HUES6 (cell line): ENCODE data around the gene FCHSD2.
"Not testable (repeated sequence)": the region's sequence is repeated elsewhere in the genome, so short reads cannot be mapped to it uniquely, and the experiment has no call there.

Experiments used
- H3K27ac ChIP-seq: 2 replicates; pipeline ENCODE4 v1.7.0; 2013; ENCODE audit warnings: low read depth, mild to moderate bottlenecking, low read length, inconsistent platforms
- H3K27me3 ChIP-seq: 2 replicates; pipeline ENCODE4 v1.6.1; 2013; ENCODE audit warnings: low read length; ENCODE audit not compliant: control insufficient read depth, insufficient read depth
- H3K36me3 ChIP-seq: 2 replicates; pipeline ENCODE4 v1.6.1; 2013; ENCODE audit warnings: low read length; ENCODE audit not compliant: control insufficient read depth, insufficient read depth
- H3K4me1 ChIP-seq: 2 replicates; pipeline ENCODE4 v1.6.1; 2013; ENCODE audit warnings: low read length; ENCODE audit not compliant: control insufficient read depth, insufficient read depth
- H3K4me3 ChIP-seq: 2 replicates; pipeline ENCODE4 v1.5.1; 2013; ENCODE audit warnings: low read depth, low read length
- H3K9ac ChIP-seq: one replicate; pipeline ENCODE4 v1.6.1; 2013; ENCODE audit warnings: mild to moderate bottlenecking, low read length
- H3K9me3 ChIP-seq: 2 replicates; pipeline ENCODE4 v1.6.1; 2013; ENCODE audit warnings: low read depth, low read length; ENCODE audit not compliant: control insufficient read depth, insufficient read depth

FCHSD2 gene

DNA sequence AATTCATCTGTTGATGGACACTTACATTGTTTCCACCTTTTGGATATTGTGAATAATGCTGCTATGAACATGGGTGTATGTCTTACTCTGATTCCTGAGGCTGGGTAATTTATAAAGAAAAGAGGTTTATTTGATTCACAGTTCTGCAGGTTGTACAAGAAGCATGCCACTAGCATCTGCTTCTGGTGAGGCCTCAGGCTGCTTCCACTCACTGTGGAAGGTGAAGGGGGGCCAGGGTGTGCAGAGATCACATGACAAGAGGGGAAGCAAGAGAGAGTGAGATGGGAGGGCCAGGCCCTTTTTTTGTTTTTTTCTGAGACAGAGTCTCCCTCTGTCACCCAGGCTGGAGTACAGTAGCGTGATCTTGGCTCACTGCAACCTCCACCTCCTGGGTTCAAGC is 335.7 kb downstream of the FCHSD2 start:
- H3K4me1 ChIP-seq, H3K4me3 ChIP-seq, H3K9ac ChIP-seq, H3K9me3 ChIP-seq, H3K36me3 ChIP-seq, H3K27me3 ChIP-seq, H3K27ac ChIP-seq: not testable (repeated sequence)

DNA sequence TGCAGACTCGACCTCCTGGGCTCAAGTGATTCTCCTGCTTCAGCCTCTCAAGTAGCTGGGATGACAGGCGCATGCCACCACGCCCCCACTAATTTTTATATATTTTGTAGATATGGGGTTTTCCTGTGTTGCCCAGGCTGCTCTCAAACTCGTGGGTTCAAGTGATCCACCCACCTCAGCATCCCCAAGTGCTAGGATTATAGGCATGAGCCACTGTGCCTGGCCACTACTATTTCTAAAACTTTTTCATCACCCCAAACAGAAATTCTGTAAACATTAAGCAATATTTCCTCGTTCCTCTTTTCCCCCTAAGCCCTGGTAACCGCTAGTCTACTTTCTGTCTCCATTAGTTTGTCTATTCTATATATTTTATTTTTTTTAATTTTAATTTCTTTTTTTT is 336.9 kb downstream of the FCHSD2 start:
- peaks cover 6% of the 10 kb centered on the region for H3K36me3 ChIP-seq
- no peak overlapping the region for H3K4me3 ChIP-seq
- no peaks in the 10 kb centered on the region for H3K4me1 ChIP-seq
- no peak overlapping the region for H3K27ac ChIP-seq
- H3K9me3 ChIP-seq, result no peaks in the 10 kb centered on the region
- H3K9ac ChIP-seq, result no peak overlapping the region
- no peaks in the 10 kb centered on the region for H3K27me3 ChIP-seq

DNA sequence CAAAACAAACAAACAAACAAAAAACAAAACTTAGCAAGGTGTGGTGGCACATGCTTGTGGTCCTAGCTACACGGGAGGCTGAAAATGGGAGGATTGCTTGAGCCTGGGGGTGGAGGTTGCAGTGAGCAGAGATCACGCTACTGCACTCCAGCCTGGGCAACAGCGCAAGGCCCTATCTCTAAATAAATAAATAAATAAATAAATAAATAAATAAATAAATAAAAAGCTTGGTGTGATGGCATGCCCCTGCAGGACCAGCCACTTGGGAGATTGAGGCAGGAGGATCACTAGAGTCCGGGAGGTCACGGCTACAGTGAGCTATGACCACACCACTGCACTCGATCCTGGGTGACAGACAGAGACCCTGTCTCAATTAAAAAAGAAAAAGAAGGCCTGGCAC is 339.3 kb downstream of the FCHSD2 start:
- Histone ChIP-seq H3K4me3 (no peak overlapping the region), H3K9me3 (no peaks in the 10 kb centered on the region), H3K27me3 (no peaks in the 10 kb centered on the region), H3K4me1 (peaks cover 15% of the 10 kb centered on the region), H3K27ac (no peak overlapping the region), H3K36me3 (no peaks in the 10 kb centered on the region), H3K9ac (no peak overlapping the region)

DNA sequence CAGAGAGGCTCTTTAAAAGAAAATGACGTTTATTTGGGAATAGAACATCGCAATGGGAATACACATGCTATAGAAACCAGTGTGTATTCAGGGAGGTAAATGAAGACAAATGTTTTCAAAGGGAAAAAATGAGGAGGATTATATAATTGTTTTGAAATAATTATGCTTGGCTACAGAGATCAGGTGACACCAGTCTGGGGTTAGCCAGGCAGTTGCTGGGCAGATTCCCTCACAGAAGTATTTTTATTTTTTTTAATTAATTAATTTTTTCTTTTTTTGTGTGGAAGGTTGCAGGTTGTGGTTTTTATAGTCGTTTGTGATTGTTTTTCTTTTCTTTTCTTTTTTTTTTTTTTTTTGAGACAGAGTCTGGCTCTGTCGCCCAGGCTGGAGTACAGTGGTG is 342.7 kb downstream of the FCHSD2 start:
- Histone ChIP-seq H3K9ac (no peak overlapping the region), H3K36me3 (no peaks in the 10 kb centered on the region), H3K4me3 (no peak overlapping the region), H3K4me1 (peaks cover 18% of the 10 kb centered on the region), H3K9me3 (no peaks in the 10 kb centered on the region), H3K27ac (no peak overlapping the region), H3K27me3 (no peaks in the 10 kb centered on the region)

DNA sequence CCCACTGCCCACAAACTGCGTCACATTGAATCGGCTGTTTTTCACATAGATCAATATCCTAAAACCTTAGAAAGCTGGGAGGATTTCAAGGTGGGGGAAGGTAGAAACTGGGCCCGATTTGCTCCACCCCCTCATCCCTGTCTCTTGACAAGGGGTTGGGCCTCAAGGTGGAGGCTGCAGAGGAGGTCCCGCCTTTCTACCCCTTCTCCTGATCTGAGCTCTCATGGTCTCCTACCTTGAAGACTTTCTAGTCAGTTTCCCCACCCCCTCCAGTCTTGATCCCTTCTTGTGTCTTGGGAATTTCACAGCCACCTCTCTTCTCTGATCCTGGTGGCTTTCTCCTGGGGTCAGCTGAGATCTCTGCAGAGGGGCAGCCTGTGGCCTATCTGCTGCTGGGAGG is 343.8 kb downstream of the FCHSD2 start:
- H3K27ac ChIP-seq, result no peak overlapping the region
- H3K27me3 ChIP-seq, result no peaks in the 10 kb centered on the region
- H3K36me3 ChIP-seq, result no peaks in the 10 kb centered on the region
- H3K9me3 ChIP-seq, result no peaks in the 10 kb centered on the region
- H3K4me1 ChIP-seq, result peaks cover 18% of the 10 kb centered on the region
- no peak overlapping the region for H3K9ac ChIP-seq
- H3K4me3 ChIP-seq, result no peak overlapping the region

DNA sequence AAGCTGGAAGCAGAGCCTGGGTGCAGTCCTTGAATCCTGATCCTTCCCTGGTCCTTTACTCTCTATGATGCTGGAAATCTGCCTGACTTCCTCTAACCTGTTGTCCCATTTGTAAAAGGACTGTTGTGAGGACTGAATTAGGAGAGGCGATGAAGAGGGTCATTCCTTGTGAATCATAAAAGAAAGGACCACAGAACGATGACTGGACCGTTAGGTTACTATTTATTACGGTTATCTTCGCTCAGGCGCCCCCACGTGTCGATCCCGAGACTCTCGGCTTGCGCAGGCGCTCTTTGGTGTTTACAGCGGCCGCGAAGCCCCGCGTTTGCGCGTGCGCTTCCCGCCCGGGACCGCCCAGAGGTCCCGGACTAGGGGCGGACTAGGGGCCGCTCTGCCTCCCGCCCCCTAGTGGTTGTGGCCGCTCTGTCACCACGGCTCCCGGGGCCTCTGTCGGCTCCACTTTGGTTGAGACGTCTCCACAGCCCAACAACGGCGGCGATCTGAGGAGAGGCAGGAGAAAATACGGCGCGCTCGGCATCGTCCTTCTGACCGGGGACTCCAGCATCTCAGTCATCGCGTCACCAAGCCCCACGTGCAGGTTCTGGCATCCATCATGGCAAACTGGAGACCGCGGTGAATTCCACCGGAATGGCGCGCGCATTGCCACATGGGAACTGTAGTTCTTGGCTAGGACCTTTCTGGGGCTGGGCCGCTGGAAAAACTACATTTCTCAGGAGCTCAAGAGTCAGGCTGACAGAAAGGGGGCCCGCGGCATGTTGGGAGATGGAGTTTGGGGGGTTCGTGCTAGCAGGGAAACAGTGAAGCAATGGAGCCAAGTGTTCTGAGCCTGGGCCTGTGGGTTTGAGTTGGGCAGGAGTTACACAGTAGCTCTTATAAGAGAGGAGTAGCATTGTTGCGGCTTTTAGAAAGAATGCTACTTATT is 348.4 kb downstream of the FCHSD2 start, which contains the start of gene STARD10:
Gene STARD10 (minus strand): TSS at position 623 of the 943 bp plus-strand sequence. CDS start 12,866 bp downstream, outside the sequence.
- Histone ChIP-seq H3K36me3 (no peaks in the 10 kb centered on the region), H3K9me3 (no peaks in the 10 kb centered on the region), H3K4me1 (peaks cover 19% of the 10 kb centered on the region)

DNA sequence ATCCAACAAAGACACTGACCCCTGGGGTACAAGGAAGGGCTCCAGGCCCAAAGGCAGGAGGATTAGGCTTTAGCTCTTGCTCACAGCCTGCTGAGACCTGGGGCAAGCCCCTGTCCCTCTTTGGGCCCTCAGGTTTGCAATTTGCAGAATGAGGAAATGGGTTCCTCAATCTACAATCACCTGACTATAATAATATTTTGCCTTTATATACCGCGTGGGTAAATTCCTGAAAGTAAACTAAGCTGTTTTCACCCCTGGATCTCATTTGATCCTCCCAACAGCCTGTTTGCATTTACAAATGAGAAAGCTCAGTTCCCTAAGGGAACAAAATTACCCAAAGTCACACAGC is 349.1 kb downstream of the FCHSD2 start:
- Histone ChIP-seq H3K27me3 (no peaks in the 10 kb centered on the region), H3K4me3 (peak overlapping the region; percentile 88), H3K27ac (no peak overlapping the region), H3K36me3 (no peaks in the 10 kb centered on the region), H3K4me1 (peaks cover 15% of the 10 kb centered on the region), H3K9me3 (no peaks in the 10 kb centered on the region), H3K9ac (no peak overlapping the region)

More for the DNA sequence above, 348.4 kb downstream of the FCHSD2 start, which contains the start of gene STARD10:
- Histone ChIP-seq H3K4me3 (peak within 1 kb of the TSS; percentile 88), H3K9ac (peak within 1 kb of the TSS; percentile 72), H3K27me3 (no peaks in the 10 kb centered on the region), H3K27ac (no peak within 1 kb of the TSS; the same call in 1 of the 2 replicates)

DNA sequence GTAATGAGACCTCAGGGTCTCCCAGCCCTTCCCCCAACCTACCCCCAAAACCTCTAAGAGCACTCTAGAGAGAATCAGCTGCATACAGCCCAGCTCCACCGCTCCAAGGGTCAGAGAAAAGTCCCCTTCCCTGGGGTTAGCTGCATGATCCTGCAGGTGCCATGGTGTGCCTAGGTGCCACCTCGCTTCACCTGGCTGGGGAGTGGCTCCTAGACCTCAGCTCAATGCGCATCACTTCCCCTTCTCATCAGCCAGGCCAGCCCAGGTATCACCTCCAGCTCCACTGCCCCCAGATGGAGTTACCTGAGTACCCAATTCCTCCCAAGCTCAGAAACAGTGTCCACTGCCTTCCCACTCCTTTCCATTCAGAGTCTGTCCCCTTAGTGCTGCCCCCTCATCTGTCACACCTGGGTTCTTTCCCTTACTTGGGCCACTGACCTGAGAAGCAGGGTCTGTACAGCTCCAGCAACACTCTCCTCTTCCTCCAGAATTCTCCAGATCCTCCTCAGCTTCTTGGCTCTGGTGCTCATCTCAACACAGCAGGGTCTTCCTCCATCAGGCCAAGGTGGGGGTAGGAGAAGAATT is 349.6 kb downstream of the FCHSD2 start:
- H3K36me3 ChIP-seq, result no peaks in the 10 kb centered on the region
- no peak overlapping the region for H3K27ac ChIP-seq
- H3K27me3 ChIP-seq, result no peaks in the 10 kb centered on the region
- no peaks in the 10 kb centered on the region for H3K9me3 ChIP-seq
- H3K9ac ChIP-seq, result no peak overlapping the region
- peaks cover 15% of the 10 kb centered on the region for H3K4me1 ChIP-seq
- H3K4me3 ChIP-seq, result no peak overlapping the region

DNA sequence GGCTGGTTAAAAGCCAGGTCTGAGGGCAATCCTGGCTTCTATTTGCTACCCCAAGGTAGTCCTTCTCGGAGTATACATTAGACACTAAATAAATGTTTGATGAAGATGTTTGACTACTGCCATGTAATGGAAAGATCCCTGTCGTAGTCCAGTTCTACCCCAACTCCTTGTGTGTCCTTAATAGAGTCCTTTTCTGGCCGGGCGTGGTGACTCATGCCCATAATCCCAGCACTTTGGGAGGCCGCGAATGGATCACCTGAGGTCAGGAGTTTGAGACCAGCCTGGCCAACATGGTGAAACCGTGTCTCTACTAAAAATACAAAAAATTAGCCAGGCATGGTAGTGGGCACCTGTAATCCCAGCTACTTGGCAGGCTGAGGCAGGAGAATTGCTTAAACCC is 350.9 kb downstream of the FCHSD2 start:
- H3K9me3 ChIP-seq, H3K36me3 ChIP-seq, H3K27ac ChIP-seq, H3K4me3 ChIP-seq, H3K9ac ChIP-seq, H3K27me3 ChIP-seq: not testable (repeated sequence)
- peaks cover 27% of the 10 kb centered on the region for H3K4me1 ChIP-seq

DNA sequence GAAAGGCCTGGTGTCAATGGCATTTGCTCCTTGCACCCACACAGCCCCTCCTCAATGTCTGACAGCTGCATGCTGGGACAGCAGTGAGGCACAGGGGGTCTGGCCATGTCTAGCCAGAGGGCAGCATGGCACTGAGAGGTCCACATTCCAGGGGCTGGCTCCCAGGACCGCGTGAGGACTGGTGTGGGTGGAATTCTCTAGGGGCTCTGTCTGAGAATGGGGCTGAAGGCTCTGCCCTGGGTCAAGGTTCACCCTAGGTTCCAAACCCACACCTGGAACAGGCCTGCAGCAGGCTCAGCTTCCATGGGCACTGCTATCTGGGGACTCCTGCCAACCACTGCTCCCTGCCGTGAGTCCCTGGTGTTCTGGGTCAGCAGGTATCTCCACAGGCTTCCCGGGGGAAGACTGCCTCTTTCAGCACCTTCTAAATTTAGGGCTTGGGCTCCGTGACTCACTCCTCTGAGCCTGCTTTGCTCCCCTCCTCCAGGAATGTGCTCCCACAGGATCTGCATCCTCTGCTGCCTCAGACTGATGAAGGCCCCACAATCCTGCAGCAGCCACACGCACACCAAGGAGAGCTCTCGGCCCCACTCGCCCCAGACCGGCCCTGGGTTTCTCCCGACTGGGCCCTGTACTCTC is 352.5 kb downstream of the FCHSD2 start:
- no peak overlapping the region for H3K9ac ChIP-seq
- no peak overlapping the region for H3K27ac ChIP-seq
- H3K4me3 ChIP-seq, result no peak overlapping the region
- no peaks in the 10 kb centered on the region for H3K36me3 ChIP-seq
- H3K9me3 ChIP-seq, result no peaks in the 10 kb centered on the region
- H3K4me1 ChIP-seq, result peaks cover 27% of the 10 kb centered on the region
- no peaks in the 10 kb centered on the region for H3K27me3 ChIP-seq

DNA sequence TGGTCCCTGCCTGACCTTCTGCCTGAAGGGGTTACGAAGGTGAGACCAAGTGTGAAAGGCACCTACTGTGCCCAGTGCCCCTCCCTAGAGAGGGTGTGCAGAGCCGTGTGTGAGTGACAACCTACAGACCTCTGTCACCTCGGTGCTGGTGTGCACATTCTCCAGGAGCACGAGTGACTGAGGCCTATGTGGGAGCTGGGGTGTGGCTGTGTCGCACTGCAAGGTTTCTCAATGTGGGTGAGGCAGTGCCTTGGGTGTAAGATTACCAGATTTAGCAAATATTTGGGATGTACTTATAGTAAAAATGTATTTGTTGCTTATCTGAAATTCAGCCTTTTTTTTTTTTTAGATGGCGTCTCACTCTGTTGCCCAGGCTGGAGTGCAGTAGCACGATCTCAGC is 353.9 kb downstream of the FCHSD2 start:
- H3K27ac ChIP-seq, result no peak overlapping the region
- H3K27me3 ChIP-seq, result no peaks in the 10 kb centered on the region
- H3K9me3 ChIP-seq, result no peaks in the 10 kb centered on the region
- H3K36me3 ChIP-seq, result no peaks in the 10 kb centered on the region
- H3K4me3 ChIP-seq, result no peak overlapping the region
- H3K9ac ChIP-seq, result no peak overlapping the region
- H3K4me1 ChIP-seq, result peaks cover 25% of the 10 kb centered on the region
